Fibroblast of lung (primary cell): ENCODE data around the gene ANO3.

Experiments
- CTCF ChIP-seq, 2 donors: IDR thresholded peaks in 1 of 2; conservative IDR thresholded peaks in 1 of 2; 1 replicate in 1 of 2; 2 replicates in 1 of 2; pipeline ENCODE4 v1.5.1; 2011 to 2012; ENCODE audit warnings: low read length in 2 of 2, control low read depth in 1 of 2, inconsistent platforms in 1 of 2, low read depth in 1 of 2, mild to moderate bottlenecking in 1 of 2
- EZH2 ChIP-seq: IDR thresholded peaks from 2 replicates; pipeline ENCODE4 v1.5.1; 2012; ENCODE audit warnings: low read length, control low read depth, mild to moderate bottlenecking; ENCODE audit errors: missing control alignments

- no peak for TF ChIP-seq CTCF (conservative IDR thresholded peaks at IDR 0.05 in 1 of 2, IDR thresholded peaks at IDR 0.05 in 1 of 2; ENCODE audit: low read depth in 1 of 2, low read length in 2 of 2)
- no peak for TF ChIP-seq EZH2
Observed at GRCh38 chr11:26335903-26336302, 4.0 kb downstream of the ANO3 start.
